Stomach smooth muscle (tissue), 2 donors: ENCODE results near the gene HOATZ.

Source experiments
- H3K27ac ChIP-seq: one replicate; pipeline ENCODE4 v1.7.0; 2013; ENCODE audit warnings: mild to moderate bottlenecking, low read length, inconsistent platforms
- H3K27me3 ChIP-seq, 2 donors: one replicate each; pipeline ENCODE4 v1.7.0; 2013; ENCODE audit warnings: low read length in 2 of 2; ENCODE audit not compliant: insufficient read depth in 2 of 2, control insufficient read depth in 1 of 2
- H3K36me3 ChIP-seq, 2 donors: one replicate each; pipeline ENCODE4 v1.7.0; 2013; ENCODE audit warnings: low read length in 2 of 2; ENCODE audit not compliant: control insufficient read depth in 2 of 2, insufficient read depth in 2 of 2
- H3K4me1 ChIP-seq: one replicate; pipeline ENCODE4 v1.7.0; 2013; ENCODE audit warnings: low read length; ENCODE audit not compliant: control insufficient read depth, insufficient read depth
- H3K4me3 ChIP-seq, 2 donors: one replicate each; pipeline ENCODE4 v1.7.0; 2013; ENCODE audit warnings: low read length in 2 of 2
- H3K9ac ChIP-seq, 2 donors: one replicate each; pipeline ENCODE4 v1.7.0; 2013; ENCODE audit warnings: low read length in 2 of 2, mild to moderate bottlenecking in 1 of 2
- H3K9me3 ChIP-seq, 2 donors: one replicate each; pipeline ENCODE4 v1.7.0; 2013; ENCODE audit warnings: low read length in 2 of 2; ENCODE audit not compliant: control insufficient read depth in 2 of 2
- donor health status: healthy.
- donor health status: Pancreatic carcinoma.

The HOATZ gene

DNA sequence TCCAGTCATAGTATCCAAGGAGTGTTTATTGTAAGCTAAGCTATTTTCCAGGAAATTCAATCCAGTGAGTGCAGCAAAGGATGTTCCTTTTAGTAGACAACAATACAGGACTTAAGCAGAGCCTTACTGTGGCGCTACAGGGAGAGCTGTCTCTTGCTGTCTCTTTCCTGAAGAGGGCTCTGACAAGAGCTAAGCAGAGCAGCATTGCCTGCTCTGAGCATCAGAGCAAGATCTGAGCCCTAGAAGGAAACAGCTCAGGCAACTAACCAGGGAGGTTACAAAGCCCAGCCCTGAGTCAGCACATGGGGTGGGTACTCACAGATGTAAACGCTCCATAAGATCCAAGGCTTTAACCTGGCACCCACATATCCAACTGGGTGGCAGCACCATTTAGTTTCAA, 33.9 kb downstream of the HOATZ start:
- Histone ChIP-seq H3K27ac (no peak overlapping the region), H3K36me3 (peaks cover 19 to 47% of the 10 kb centered on the region in 2 donors), H3K27me3 (no peaks in the 10 kb centered on the region), H3K4me3 (no peak overlapping the region), H3K9ac (no peak overlapping the region), H3K9me3 (no peaks in the 10 kb centered on the region), H3K4me1 (no peaks in the 10 kb centered on the region)

DNA sequence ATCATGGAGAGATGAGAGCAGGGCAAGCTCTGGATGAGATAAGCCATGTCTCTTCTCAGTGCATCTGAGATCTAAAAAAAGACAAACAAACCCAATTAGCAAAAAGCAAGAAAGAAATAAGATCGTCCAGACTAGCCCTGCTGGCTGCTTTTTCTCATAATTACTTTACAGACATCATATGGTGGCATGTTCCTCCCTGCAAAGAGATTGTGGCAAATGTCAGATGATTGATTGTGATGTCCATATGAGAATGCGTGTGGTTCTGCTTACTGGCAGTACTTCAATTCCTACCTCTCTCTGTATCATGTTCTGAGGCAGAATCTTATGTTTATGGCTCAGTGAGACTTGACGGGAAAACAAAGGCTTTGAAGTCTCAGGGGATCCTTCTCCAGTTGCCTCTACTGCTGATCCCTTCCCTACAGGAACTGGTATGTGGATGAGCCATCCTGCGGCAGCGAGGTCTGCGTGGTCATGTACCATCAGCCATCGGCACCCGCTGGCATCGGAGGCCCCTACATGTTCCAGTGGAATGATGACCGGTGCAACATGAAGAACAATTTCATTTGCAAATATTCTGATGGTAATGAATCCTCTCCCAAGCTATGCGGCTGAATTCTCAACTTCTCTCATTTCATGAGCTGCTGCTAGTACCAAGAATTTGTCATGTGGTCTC, 34.8 kb downstream of the HOATZ start:
- Histone ChIP-seq H3K4me1 (no peaks in the 10 kb centered on the region), H3K9me3 (no peaks in the 10 kb centered on the region), H3K27me3 (no peaks in the 10 kb centered on the region), H3K9ac (no peak overlapping the region), H3K36me3 (peaks cover 19 to 43% of the 10 kb centered on the region in 2 donors), H3K27ac (no peak overlapping the region), H3K4me3 (no peak overlapping the region)

DNA sequence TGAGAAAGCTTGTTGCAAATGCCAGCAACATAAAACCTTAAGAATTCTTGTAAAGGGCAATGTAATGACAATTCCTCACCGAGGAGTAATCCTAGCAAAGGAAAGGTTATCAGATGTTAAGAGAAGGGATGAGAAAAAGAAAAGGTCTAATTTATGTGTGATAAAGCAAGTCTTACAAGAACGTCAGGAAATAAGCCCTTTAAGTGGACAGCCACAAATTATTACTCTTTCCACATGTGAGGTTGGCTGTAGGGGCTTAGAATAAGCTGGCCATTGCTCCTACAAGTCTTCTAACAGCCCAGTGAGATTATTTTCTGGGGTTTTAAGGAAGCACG, 35.3 kb downstream of the HOATZ start:
- Histone ChIP-seq H3K27ac (no peak overlapping the region), H3K4me1 (no peaks in the 10 kb centered on the region), H3K36me3 (peaks cover 19 to 41% of the 10 kb centered on the region in 2 donors), H3K4me3 (no peak overlapping the region), H3K9me3 (no peaks in the 10 kb centered on the region), H3K9ac (no peak overlapping the region), H3K27me3 (no peaks in the 10 kb centered on the region)

DNA sequence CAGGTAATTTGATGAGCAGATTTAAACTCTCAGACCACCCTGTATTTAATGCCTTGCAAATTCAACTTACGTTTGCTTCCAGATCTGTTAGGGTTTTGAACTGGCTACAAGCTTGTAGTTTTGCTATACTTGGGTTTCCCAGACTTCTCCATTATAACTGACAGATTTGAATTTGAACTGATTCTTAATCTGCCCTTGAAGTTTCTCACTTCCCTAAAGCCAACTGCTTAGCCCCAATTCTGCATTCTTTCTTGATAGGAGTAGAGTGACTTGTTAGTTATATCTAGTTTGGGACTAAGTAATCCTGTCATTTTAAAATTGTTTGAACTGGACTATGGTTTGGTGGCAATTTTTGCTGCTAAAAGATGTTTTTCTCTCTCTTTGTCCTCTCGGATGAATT, 35.7 kb downstream of the HOATZ start:
- H3K27ac ChIP-seq, result no peak overlapping the region
- no peak overlapping the region for H3K9ac ChIP-seq

GRCh38 chr11:111554532-111554931, 40.0 kb downstream of the HOATZ start:
- Histone ChIP-seq H3K27ac (no peak overlapping the region), H3K4me3 (no peak overlapping the region), H3K9ac (no peak overlapping the region), H3K36me3 (peaks cover 4 to 15% of the 10 kb centered on the region in 2 donors), H3K9me3 (no peaks in the 10 kb centered on the region), H3K4me1 (peaks cover 8% of the 10 kb centered on the region), H3K27me3 (no peaks in the 10 kb centered on the region)

More for the DNA sequence above, 35.7 kb downstream of the HOATZ start:
- no peaks in the 10 kb centered on the region for H3K9me3 ChIP-seq
- no peak overlapping the region for H3K4me3 ChIP-seq
- H3K36me3 ChIP-seq, result peaks cover 16 to 38% of the 10 kb centered on the region in 2 donors
- no peaks in the 10 kb centered on the region for H3K4me1 ChIP-seq
- H3K27me3 ChIP-seq, result no peaks in the 10 kb centered on the region

DNA sequence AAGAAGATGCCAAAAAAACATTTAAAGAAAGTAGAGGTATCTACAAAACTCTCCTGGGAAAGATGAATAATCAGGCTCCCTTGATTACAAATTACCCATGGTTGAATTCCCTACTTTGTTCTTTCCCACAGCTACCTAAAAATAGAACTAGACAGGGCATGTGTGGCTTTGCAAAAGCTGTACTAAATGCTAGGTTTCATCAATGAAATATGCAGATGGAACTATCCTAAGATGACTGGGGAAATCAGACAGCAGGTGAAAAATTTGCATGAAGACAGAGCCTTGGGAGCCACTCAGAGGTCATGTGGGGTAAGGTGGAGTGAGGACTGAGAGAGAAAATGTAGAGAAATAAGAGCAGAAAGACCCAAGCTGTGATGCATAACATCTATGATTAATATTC, 40.7 kb downstream of the HOATZ start:
- Histone ChIP-seq H3K9ac (no peak overlapping the region), H3K4me1 (peaks cover 8% of the 10 kb centered on the region), H3K36me3 (peaks cover 7 to 15% of the 10 kb centered on the region in 2 donors), H3K27ac (no peak overlapping the region), H3K4me3 (no peak overlapping the region), H3K27me3 (no peaks in the 10 kb centered on the region), H3K9me3 (no peaks in the 10 kb centered on the region)

DNA sequence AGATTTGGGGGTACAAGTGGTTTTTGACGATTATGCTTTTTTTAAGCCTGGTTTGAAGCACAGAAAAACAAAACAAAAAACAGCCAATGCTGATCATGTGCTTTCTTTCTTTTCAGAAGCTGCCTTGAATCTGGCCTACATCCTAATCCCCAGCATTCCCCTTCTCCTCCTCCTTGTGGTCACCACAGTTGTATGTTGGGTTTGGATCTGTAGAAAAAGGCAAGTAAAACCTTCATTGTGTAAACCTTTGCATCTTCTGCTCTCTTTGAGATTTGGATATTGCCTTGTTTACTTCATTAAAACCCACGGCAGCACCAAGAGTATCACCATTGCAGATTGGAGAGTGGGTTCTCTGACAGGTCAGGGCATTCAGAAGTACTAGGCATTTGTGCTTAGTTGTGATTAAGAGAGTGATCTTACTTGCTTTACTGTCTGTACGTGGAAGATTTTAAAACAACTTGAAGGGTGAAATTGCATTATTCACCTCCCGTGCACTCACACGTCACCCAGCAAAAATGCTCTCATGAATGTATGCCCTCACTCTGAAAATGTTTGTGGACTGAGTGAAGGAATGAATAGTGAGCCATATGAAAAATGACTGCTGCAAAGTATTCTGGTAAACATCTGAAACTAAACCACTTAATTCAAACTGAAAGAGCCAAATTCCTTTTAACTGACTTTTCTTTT, 43.0 kb downstream of the HOATZ start:
- H3K4me3 ChIP-seq, result peak overlapping the region in 1 of 2 donors; percentile 10
- no peaks in the 10 kb centered on the region for H3K9me3 ChIP-seq
- peak overlapping the region; percentile 41 for H3K27ac ChIP-seq
- peaks cover 8% of the 10 kb centered on the region for H3K4me1 ChIP-seq
- H3K9ac ChIP-seq, result peak overlapping the region in 1 of 2 donors; percentile 46
- H3K27me3 ChIP-seq, result no peaks in the 10 kb centered on the region
- H3K36me3 ChIP-seq, result peaks cover 7 to 20% of the 10 kb centered on the region in 2 donors

- Histone ChIP-seq H3K9me3 (no peaks in the 10 kb centered on the region), H3K27ac (peak overlapping the region; percentile 49), H3K9ac (no peak overlapping the region), H3K36me3 (peaks cover 7 to 24% of the 10 kb centered on the region in 2 donors), H3K4me1 (peaks cover 8% of the 10 kb centered on the region), H3K4me3 (no peak overlapping the region), H3K27me3 (no peaks in the 10 kb centered on the region)
These were observed 45.4 kb downstream of the HOATZ start for GRCh38 chr11:111559800-111560464.

DNA sequence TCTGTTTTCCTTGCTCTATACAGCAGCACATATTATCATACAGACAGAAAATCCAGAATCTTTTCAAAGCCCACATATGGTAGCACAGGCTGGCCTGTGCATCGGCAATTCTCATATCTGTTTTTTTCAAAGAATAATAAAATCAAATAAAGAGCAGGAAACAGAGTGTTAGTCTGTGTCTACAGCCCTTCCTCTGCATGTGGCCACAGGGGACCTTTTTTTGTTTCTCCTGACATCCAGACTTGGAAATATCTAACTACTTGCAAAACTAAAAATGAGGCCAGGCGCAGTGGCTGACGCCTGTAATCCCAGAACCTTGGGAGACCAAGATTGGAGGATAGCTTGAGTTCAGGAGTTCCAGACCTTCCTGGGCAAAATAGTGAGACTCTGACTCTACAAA, 46.2 kb downstream of the HOATZ start:
- Histone ChIP-seq H3K27me3 (no peaks in the 10 kb centered on the region), H3K36me3 (peaks cover 7 to 23% of the 10 kb centered on the region in 2 donors), H3K4me1 (peaks cover 8% of the 10 kb centered on the region), H3K9me3 (no peaks in the 10 kb centered on the region), H3K4me3 (no peak overlapping the region), H3K9ac (no peak overlapping the region), H3K27ac (no peak overlapping the region)

DNA sequence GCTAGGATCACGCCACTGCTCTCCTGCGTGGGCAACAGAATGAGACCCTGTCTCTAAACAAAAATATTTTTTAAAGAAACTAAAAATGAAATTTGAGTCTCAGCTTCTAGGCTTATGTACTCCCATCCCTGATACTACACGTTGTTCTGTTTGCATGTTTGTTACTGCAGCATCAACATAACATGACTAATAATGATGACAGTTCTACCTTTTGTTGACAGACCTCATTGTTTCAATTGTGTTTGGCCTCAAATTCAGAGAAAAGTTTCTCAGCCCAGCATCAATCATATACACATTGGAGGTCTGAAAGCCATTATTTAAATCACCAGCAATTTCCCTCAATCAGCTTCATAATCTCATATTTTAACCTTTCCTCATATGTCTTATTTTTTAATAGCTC, 46.7 kb downstream of the HOATZ start:
- Histone ChIP-seq H3K4me3 (no peak overlapping the region), H3K36me3 (peaks cover 7 to 18% of the 10 kb centered on the region in 2 donors), H3K4me1 (peaks cover 8% of the 10 kb centered on the region)

More for the DNA sequence above, 46.7 kb downstream of the HOATZ start:
- Histone ChIP-seq H3K9me3 (no peaks in the 10 kb centered on the region), H3K27me3 (no peaks in the 10 kb centered on the region), H3K27ac (no peak overlapping the region), H3K9ac (no peak overlapping the region)
